GM12878 (cell line): Measurements from ENCODE around the gene MEGF11.

ENCODE experiments used
- BCL11A ChIP-seq: IDR thresholded peaks from 2 replicates; pipeline ENCODE4 v1.6.1; 2011; ENCODE audit warnings: low read depth, low read length
- CBFB ChIP-seq: IDR thresholded peaks from 2 replicates; pipeline ENCODE4 v1.6.1; 2016; ENCODE audit warnings: antibody characterized with exemption, low read depth
- CHD4 ChIP-seq: fragments of 200-600 bp; sonication (generic); IDR thresholded peaks from 2 replicates; pipeline ENCODE4 v1.6.1; 2016; ENCODE audit warnings: mild to moderate bottlenecking
- NFIC ChIP-seq: IDR thresholded peaks from 2 replicates; pipeline ENCODE4 v1.6.1; 2012; ENCODE audit warnings: low read depth, mild to moderate bottlenecking, inconsistent platforms, low read length, moderate library complexity
- POLR2AphosphoS5 ChIP-seq: IDR thresholded peaks from 2 replicates; pipeline ENCODE4 v1.6.1; 2011; ENCODE audit warnings: mild to moderate bottlenecking, low read length, inconsistent platforms
- RAD21 ChIP-seq: IDR thresholded peaks from 2 replicates; pipeline ENCODE4 v1.6.1; 2011; ENCODE audit warnings: mild to moderate bottlenecking, low read depth, low read length, moderate library complexity; ENCODE audit not compliant: insufficient read depth
- SIN3A ChIP-seq: IDR thresholded peaks from 2 replicates; pipeline ENCODE4 v1.6.1; 2012; ENCODE audit warnings: low read depth, low read length, improper control_type of control experiment
- STAT1 ChIP-seq: fragments of 450-650 bp; conservative IDR thresholded peaks from 2 replicates; pipeline ENCODE4 v1.6.1; 2014; ENCODE audit warnings: antibody characterized with exemption, mild to moderate bottlenecking
- TARDBP ChIP-seq: IDR thresholded peaks from 2 replicates; pipeline ENCODE4 v1.6.1; 2016; ENCODE audit warnings: borderline replicate concordance
- YBX1 ChIP-seq: fragments of 450-650 bp; IDR thresholded peaks from 2 replicates; pipeline ENCODE4 v1.6.1; 2016; ENCODE audit warnings: antibody characterized with exemption
- TF ChIP-seq, protein P1 (sequence below): IDR thresholded peaks from 2 replicates; pipeline ENCODE4 v1.6.1; 2012; ENCODE audit warnings: mild to moderate bottlenecking, low read depth, low read length
- TF ChIP-seq, protein P2 (sequence below), 3 experiments: IDR thresholded peaks in 2 of 3; conservative IDR thresholded peaks in 1 of 3; 2 replicates each; pipeline ENCODE4 v1.5.1; 2011; ENCODE audit warnings: low read depth in 3 of 3, low read length in 3 of 3, mild to moderate bottlenecking in 3 of 3, control low read depth in 2 of 3, moderate library complexity in 2 of 3, inconsistent platforms in 1 of 3, mixed read lengths in 1 of 3; ENCODE audit not compliant: control insufficient read depth in 2 of 3, insufficient read depth in 1 of 3; ENCODE audit errors: extremely low read depth in 1 of 3
- TF ChIP-seq, protein P3 (sequence below): IDR thresholded peaks from 2 replicates; pipeline ENCODE4 v1.6.1; 2011; ENCODE audit warnings: low read depth, low read length, improper control_type of control experiment, borderline replicate concordance

DNA sequence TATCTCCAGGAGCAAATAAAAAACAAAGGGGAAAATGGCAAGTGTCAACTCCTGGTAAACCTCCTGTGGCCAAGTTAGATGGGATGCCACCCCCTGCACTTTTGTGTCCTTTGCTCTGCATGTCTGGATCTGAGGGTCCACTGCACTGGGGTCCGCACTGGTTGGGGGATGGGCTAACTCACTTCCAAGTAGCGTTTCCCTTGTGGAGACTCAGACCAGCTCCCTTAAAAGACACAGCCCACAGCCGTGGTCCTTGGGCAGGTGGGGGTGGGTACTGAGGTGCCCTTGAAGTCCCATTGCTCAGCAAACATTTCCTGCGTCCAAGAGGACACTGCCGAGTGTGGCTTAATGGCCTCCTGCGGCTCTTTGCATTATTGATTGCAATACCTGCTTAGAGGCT, 188.2 kb downstream of the MEGF11 start:
- TF ChIP-seq POLR2AphosphoS5, result no peak
- TF ChIP-seq YBX1, result no peak
- no peak for TF ChIP-seq STAT1
- TF ChIP-seq NFIC, result no peak
- TF ChIP-seq RAD21, result no peak
- TF ChIP-seq, protein P1, sequence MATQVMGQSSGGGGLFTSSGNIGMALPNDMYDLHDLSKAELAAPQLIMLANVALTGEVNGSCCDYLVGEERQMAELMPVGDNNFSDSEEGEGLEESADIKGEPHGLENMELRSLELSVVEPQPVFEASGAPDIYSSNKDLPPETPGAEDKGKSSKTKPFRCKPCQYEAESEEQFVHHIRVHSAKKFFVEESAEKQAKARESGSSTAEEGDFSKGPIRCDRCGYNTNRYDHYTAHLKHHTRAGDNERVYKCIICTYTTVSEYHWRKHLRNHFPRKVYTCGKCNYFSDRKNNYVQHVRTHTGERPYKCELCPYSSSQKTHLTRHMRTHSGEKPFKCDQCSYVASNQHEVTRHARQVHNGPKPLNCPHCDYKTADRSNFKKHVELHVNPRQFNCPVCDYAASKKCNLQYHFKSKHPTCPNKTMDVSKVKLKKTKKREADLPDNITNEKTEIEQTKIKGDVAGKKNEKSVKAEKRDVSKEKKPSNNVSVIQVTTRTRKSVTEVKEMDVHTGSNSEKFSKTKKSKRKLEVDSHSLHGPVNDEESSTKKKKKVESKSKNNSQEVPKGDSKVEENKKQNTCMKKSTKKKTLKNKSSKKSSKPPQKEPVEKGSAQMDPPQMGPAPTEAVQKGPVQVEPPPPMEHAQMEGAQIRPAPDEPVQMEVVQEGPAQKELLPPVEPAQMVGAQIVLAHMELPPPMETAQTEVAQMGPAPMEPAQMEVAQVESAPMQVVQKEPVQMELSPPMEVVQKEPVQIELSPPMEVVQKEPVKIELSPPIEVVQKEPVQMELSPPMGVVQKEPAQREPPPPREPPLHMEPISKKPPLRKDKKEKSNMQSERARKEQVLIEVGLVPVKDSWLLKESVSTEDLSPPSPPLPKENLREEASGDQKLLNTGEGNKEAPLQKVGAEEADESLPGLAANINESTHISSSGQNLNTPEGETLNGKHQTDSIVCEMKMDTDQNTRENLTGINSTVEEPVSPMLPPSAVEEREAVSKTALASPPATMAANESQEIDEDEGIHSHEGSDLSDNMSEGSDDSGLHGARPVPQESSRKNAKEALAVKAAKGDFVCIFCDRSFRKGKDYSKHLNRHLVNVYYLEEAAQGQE, result no peak
- TF ChIP-seq, protein P2, sequence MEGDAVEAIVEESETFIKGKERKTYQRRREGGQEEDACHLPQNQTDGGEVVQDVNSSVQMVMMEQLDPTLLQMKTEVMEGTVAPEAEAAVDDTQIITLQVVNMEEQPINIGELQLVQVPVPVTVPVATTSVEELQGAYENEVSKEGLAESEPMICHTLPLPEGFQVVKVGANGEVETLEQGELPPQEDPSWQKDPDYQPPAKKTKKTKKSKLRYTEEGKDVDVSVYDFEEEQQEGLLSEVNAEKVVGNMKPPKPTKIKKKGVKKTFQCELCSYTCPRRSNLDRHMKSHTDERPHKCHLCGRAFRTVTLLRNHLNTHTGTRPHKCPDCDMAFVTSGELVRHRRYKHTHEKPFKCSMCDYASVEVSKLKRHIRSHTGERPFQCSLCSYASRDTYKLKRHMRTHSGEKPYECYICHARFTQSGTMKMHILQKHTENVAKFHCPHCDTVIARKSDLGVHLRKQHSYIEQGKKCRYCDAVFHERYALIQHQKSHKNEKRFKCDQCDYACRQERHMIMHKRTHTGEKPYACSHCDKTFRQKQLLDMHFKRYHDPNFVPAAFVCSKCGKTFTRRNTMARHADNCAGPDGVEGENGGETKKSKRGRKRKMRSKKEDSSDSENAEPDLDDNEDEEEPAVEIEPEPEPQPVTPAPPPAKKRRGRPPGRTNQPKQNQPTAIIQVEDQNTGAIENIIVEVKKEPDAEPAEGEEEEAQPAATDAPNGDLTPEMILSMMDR (IDR thresholded peaks at IDR 0.05 in 2 of 3, conservative IDR thresholded peaks at IDR 0.05 in 1 of 3; ENCODE audit: control insufficient read depth in 2 of 3, extremely low read depth in 1 of 3, insufficient read depth in 1 of 3, low read depth in 3 of 3, low read length in 3 of 3), result no peak
- TF ChIP-seq, protein P3, sequence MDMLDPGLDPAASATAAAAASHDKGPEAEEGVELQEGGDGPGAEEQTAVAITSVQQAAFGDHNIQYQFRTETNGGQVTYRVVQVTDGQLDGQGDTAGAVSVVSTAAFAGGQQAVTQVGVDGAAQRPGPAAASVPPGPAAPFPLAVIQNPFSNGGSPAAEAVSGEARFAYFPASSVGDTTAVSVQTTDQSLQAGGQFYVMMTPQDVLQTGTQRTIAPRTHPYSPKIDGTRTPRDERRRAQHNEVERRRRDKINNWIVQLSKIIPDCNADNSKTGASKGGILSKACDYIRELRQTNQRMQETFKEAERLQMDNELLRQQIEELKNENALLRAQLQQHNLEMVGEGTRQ, result no peak
- no peak for TF ChIP-seq TARDBP
- TF ChIP-seq SIN3A, result no peak
- no peak for TF ChIP-seq BCL11A
- no peak for TF ChIP-seq CHD4
- no peak for TF ChIP-seq CBFB
